NCI-H345 treated with DMSO at 0.1 percent for 48 hours (cell line): ENCODE data around the gene MSH3.
"Not testable (repeated sequence)": the region's sequence is repeated elsewhere in the genome, so short reads cannot be mapped to it uniquely, and the experiment has no call there.

Source experiments
- DNase-seq: peaks from one replicate; lab custom pipeline; 2025; ENCODE audit not compliant: unreplicated experiment; lab: John Stamatoyannopoulos, UW

Gene MSH3

GRCh38 chr5:80884929-80885328, 230.5 kb downstream of the MSH3 start:
- no peak for DNase-seq

GRCh38 chr5:80885396-80886000, 231.0 kb downstream of the MSH3 start:
- DNase-seq, result no peak

GRCh38 chr5:80894083-80894482, 239.6 kb downstream of the MSH3 start:
- no peak for DNase-seq

- no peak for DNase-seq
Observed at GRCh38 chr5:80895523-80895922, 241.1 kb downstream of the MSH3 start.

GRCh38 chr5:80902624-80903023, 248.2 kb downstream of the MSH3 start:
- DNase-seq, result not testable (repeated sequence)

- DNase-seq, result no peak
Observed at GRCh38 chr5:80904533-80905187, 250.2 kb downstream of the MSH3 start.

GRCh38 chr5:80905405-80905804, 251.0 kb downstream of the MSH3 start:
- DNase-seq, result no peak

- DNase-seq, result no peak
Observed at GRCh38 chr5:80912479-80912878, 258.0 kb downstream of the MSH3 start.

- no peak for DNase-seq
Observed at GRCh38 chr5:80915716-80916115, 261.3 kb downstream of the MSH3 start.

- DNase-seq, result no peak
Observed at GRCh38 chr5:80916676-80917075, 262.2 kb downstream of the MSH3 start.

GRCh38 chr5:80917631-80918030, 263.2 kb downstream of the MSH3 start:
- DNase-seq, result no peak

GRCh38 chr5:80919678-80920196, 265.3 kb downstream of the MSH3 start:
- no peak for DNase-seq

GRCh38 chr5:80920333-80920732, 265.9 kb downstream of the MSH3 start:
- DNase-seq, result no peak

- DNase-seq, result no peak
Observed at GRCh38 chr5:80921026-80921425, 266.6 kb downstream of the MSH3 start.

GRCh38 chr5:80925931-80926330, 271.5 kb downstream of the MSH3 start:
- no peak for DNase-seq
